Measurements from ENCODE around the gene ARHGAP23.
"Not testable (repeated sequence)": the region's sequence is repeated elsewhere in the genome, so short reads cannot be mapped to it uniquely, and the experiment has no call there.

The ARHGAP23 gene

GRCh38 chr17:38435795-38436194 lies 7.5 kb downstream of the ARHGAP23 start:
- no peak for DNase-seq
- Histone ChIP-seq H3K27me3 (replicated peaks) (no peaks in the 10 kb centered on the region), H3K36me3 (replicated peaks) (no peaks in the 10 kb centered on the region), H3K27ac (no peak overlapping the region), H3K4me3 (ENCODE audit: low read depth, low read length) (no peak overlapping the region)
- TF ChIP-seq CTCF (IDR thresholded peaks at IDR 0.05; ENCODE audit: low read depth, low read length, missing control alignments): no peak
- in situ Hi-C loops (cut with HindIII; ENCODE audit: low pct_ligation_motif_present, low sequenced_read_pairs): no loop called here

GRCh38 chr17:38436386-38436785 lies 8.1 kb downstream of the ARHGAP23 start:
- no peak for DNase-seq
- TF ChIP-seq CTCF (IDR thresholded peaks at IDR 0.05; ENCODE audit: low read depth, low read length, missing control alignments): no peak
- in situ Hi-C loops (cut with HindIII; ENCODE audit: low pct_ligation_motif_present, low sequenced_read_pairs): no loop called here
- no peak overlapping the region for H3K27ac ChIP-seq
- H3K36me3 ChIP-seq (replicated peaks): no peaks in the 10 kb centered on the region
- H3K27me3 ChIP-seq (replicated peaks): no peaks in the 10 kb centered on the region
- H3K4me3 ChIP-seq (ENCODE audit: low read depth, low read length): no peak overlapping the region

DNA sequence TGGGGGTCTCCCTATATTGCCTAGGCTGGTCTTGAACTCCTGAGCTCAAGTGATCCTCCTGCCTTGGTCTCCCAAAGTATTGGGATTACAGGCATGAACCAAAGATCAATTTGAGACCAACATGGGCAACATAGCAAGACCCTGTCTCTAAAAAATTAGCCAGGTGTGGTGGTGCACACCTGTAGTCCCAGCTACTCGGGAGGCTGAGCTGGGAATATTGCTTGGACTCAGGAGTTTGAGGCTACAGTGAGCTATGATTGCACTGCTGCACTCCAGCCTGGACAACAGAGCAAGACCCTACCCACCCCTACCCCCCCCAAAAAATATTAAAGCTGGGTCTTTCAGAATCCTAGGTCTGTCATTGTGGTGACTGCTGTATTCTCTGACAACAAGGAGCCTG lies 9.0 kb downstream of the ARHGAP23 start:
- H3K4me3 ChIP-seq (ENCODE audit: low read depth, low read length); H3K27ac ChIP-seq; H3K27me3 ChIP-seq (replicated peaks); in situ Hi-C loops (cut with HindIII; ENCODE audit: low pct_ligation_motif_present, low sequenced_read_pairs); H3K36me3 ChIP-seq (replicated peaks); DNase-seq: not testable (repeated sequence)

DNA sequence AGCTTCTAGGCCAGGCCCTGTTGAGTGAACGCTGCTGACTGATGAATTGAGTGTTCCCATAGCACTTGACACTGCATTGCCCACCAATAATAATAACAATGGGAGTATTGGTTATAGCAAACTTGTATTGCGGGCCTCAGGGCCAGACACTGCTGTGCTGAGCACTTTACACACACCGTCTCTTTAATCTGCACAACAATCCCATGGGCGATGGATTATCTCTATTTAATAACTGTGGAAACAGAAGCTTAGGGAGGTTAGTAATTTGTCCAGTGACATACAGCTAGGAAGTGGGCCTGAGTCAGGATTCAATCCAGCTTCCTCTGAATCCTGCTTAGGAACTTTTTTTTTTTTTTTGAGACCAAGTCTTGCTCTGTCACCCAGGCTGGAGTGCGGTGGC lies 11.2 kb downstream of the ARHGAP23 start:
- H3K27ac ChIP-seq: no peak overlapping the region
- DNase-seq: no peak
- no peaks in the 10 kb centered on the region for H3K36me3 ChIP-seq (replicated peaks)
- no peak overlapping the region for H3K4me3 ChIP-seq (ENCODE audit: low read depth, low read length)
- in situ Hi-C loops (cut with HindIII; ENCODE audit: low pct_ligation_motif_present, low sequenced_read_pairs): no loop called here
- no peak for TF ChIP-seq CTCF (IDR thresholded peaks at IDR 0.05; ENCODE audit: low read depth, low read length, missing control alignments)
- H3K27me3 ChIP-seq (replicated peaks): no peaks in the 10 kb centered on the region

DNA sequence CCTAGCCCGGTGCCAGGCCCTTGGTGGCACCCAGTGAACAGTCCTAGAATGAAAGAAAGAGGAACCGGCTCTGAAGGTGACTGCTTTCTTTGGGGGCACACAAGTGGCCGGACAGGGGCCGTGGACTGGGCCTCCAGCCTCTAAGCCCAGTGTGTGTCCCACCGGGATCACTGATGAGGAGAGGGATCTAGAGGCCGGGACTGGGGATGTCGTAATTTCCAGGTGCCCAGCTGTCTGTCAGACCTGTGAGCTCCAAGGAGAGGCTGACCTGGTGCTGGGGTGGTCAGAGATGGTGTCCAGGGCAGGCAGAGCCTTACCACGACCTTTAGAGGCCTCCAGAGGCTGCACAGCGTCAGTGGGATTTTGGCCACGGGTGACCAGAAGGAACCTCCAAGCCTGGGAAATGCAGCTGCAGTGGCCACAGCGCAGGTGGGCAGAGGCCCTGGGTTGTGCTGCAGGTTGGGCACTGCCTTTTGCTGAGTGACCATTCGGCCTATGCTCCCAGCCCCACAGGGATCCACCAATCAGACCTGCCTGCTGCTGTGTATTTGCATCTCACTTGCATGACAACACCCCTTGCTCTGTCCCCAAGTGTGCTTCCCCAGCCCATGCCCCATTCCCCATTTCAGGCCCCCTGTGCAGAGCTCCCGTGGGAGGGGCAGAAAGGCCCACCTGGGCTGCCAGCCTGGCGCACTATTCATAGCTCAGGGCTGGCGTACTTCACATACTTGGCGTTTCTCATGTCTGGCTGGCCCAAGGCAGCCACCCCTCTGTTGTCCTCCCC lies 12.5 kb downstream of the ARHGAP23 start:
- H3K27ac ChIP-seq: no peak overlapping the region
- H3K27me3 ChIP-seq (replicated peaks): no peaks in the 10 kb centered on the region
- DNase-seq: no peak
- in situ Hi-C loops (cut with HindIII; ENCODE audit: low pct_ligation_motif_present, low sequenced_read_pairs): no loop called here
- no peaks in the 10 kb centered on the region for H3K36me3 ChIP-seq (replicated peaks)
- no peak for TF ChIP-seq CTCF (IDR thresholded peaks at IDR 0.05; ENCODE audit: low read depth, low read length, missing control alignments)
- H3K4me3 ChIP-seq (ENCODE audit: low read depth, low read length): no peak overlapping the region

GRCh38 chr17:38441429-38442061 lies 13.3 kb downstream of the ARHGAP23 start:
- Histone ChIP-seq H3K36me3 (replicated peaks) (no peaks in the 10 kb centered on the region), H3K27ac (no peak overlapping the region), H3K27me3 (replicated peaks) (no peaks in the 10 kb centered on the region), H3K4me3 (ENCODE audit: low read depth, low read length) (no peak overlapping the region)
- no peak for TF ChIP-seq CTCF (IDR thresholded peaks at IDR 0.05; ENCODE audit: low read depth, low read length, missing control alignments)
- DNase-seq: no peak
- in situ Hi-C loops (cut with HindIII; ENCODE audit: low pct_ligation_motif_present, low sequenced_read_pairs): no loop called here
